OCI-LY1 (cell line): ENCODE results near the gene FNDC3A.

Experiments used
- H2AFZ ChIP-seq: fragments of 200-600 bp; sonication (generic), shearing (Covaris generic); 2 replicates; pipeline ENCODE4 v1.6.0; 2014; ENCODE audit warnings: antibody characterized with exemption, mild to moderate bottlenecking, low read length
- H3F3A ChIP-seq: fragments of 200-600 bp; sonication (generic), shearing (Covaris generic); 2 replicates; pipeline ENCODE4 v1.6.0; 2014; ENCODE audit warnings: mild to moderate bottlenecking, antibody characterized with exemption, low read length, moderate library complexity; ENCODE audit not compliant: insufficient read depth
- H3K27ac ChIP-seq: fragments of 200-600 bp; sonication (generic); 2 replicates; pipeline ENCODE4 v1.5.1; 2014; ENCODE audit warnings: low read length, mixed run types, mild to moderate bottlenecking, low read depth; ENCODE audit not compliant: poor library complexity, severe bottlenecking
- H3K27me3 ChIP-seq: fragments of 200-600 bp; sonication (generic); 2 replicates; pipeline ENCODE4 v1.6.0; 2014; ENCODE audit warnings: antibody characterized with exemption, mild to moderate bottlenecking, low read length, moderate library complexity; ENCODE audit not compliant: insufficient read depth
- H3K36me3 ChIP-seq: fragments of 200-600 bp; sonication (generic); 2 replicates; pipeline ENCODE4 v1.6.1; 2014; ENCODE audit warnings: mild to moderate bottlenecking, antibody characterized with exemption, low read length, moderate library complexity, mixed read lengths; ENCODE audit not compliant: insufficient read depth
- H3K4me1 ChIP-seq: fragments of 200-600 bp; sonication (generic); 2 replicates; pipeline ENCODE4 v1.5.1; 2014; ENCODE audit warnings: mild to moderate bottlenecking, low read length, moderate library complexity; ENCODE audit not compliant: insufficient read depth, severe bottlenecking
- H3K4me2 ChIP-seq: fragments of 200-600 bp; sonication (generic), shearing (Covaris generic); 2 replicates; pipeline ENCODE4 v1.6.1; 2014; ENCODE audit warnings: low read length
- H3K4me3 ChIP-seq: fragments of 200-600 bp; sonication (generic); 2 replicates; pipeline ENCODE4 v1.5.1; 2014; ENCODE audit warnings: low read length, low read depth, mild to moderate bottlenecking, mixed read lengths; ENCODE audit not compliant: poor library complexity, severe bottlenecking
- H3K79me2 ChIP-seq: fragments of 200-600 bp; shearing (Covaris generic); 2 replicates; pipeline ENCODE4 v1.6.1; 2016; ENCODE audit warnings: mixed run types, low read length, mixed read lengths; ENCODE audit not compliant: insufficient read depth
- H3K9ac ChIP-seq: fragments of 200-600 bp; sonication (generic), shearing (Covaris generic); 2 replicates; pipeline ENCODE4 v1.6.1; 2014; ENCODE audit warnings: mild to moderate bottlenecking, low read length, mixed read lengths
- H3K9me2 ChIP-seq: fragments of 200-600 bp; sonication (generic), shearing (Covaris generic); 2 replicates; pipeline ENCODE4 v1.6.1; 2014; ENCODE audit warnings: low read depth, mild to moderate bottlenecking, low read length, mixed read lengths
- H3K9me3 ChIP-seq: fragments of 200-600 bp; shearing (Covaris generic); 2 replicates; pipeline ENCODE4 v1.6.1; 2014; ENCODE audit warnings: low read length, mixed read lengths
- H4K20me1 ChIP-seq: fragments of 200-600 bp; sonication (generic), shearing (Covaris generic); 2 replicates; pipeline ENCODE4 v1.6.0; 2016; ENCODE audit warnings: mild to moderate bottlenecking, low read length; ENCODE audit not compliant: insufficient read depth
- CTCF ChIP-seq: fragments of 200-600 bp; sonication (generic), shearing (Covaris generic); IDR thresholded peaks from 2 replicates; pipeline ENCODE4 v1.5.1; 2017; ENCODE audit warnings: mild to moderate bottlenecking, antibody characterized with exemption, low read length, moderate library complexity, mixed read lengths
- EZH2 ChIP-seq: fragments of 200-600 bp; sonication (generic), shearing (Covaris generic); IDR thresholded peaks from 2 replicates; pipeline ENCODE4 v1.8.0; 2017; ENCODE audit warnings: borderline replicate concordance, mixed run types, mild to moderate bottlenecking, antibody characterized with exemption, low read length, moderate library complexity, mixed read lengths

FNDC3A gene

GRCh38 chr13:48975101-48975855, 434 bp upstream of the FNDC3A start:
- peak overlapping the region; percentile 73 for H3K9ac ChIP-seq

GRCh38 chr13:48976576-48977285, 1.0 kb downstream of the FNDC3A start:
- TF ChIP-seq CTCF (no peak), EZH2 (no peak)
- no peaks in the 10 kb centered on the region; the same call in 1 of the 2 replicates for H3K27me3 ChIP-seq
- peaks cover 33% of the 10 kb centered on the region for H3K4me1 ChIP-seq
- H3K27ac ChIP-seq, result no peak overlapping the region
- no peaks in the 10 kb centered on the region; the same call in 1 of the 2 replicates for H3K36me3 ChIP-seq
- no peaks in the 10 kb centered on the region for H3K79me2 ChIP-seq
- H3K9me3 ChIP-seq, result peaks cover 15% of the 10 kb centered on the region
- H3K9ac ChIP-seq, result peak overlapping the region; percentile 56
- no peak overlapping the region for H2AFZ ChIP-seq
- H3K4me3 ChIP-seq, result peak overlapping the region; percentile 73
- peak overlapping the region; percentile 92 for H3K4me2 ChIP-seq
- H4K20me1 ChIP-seq, result no peaks in the 10 kb centered on the region
- H3K9me2 ChIP-seq, result no peaks in the 10 kb centered on the region
- 0 out of 2 replicates have a peak, but pooled peaks cover 2% of the 10 kb centered on the region for H3F3A ChIP-seq

More at GRCh38 chr13:48975101-48975855, 434 bp upstream of the FNDC3A start:
- H3K9me2 ChIP-seq, result no peaks in the 10 kb centered on the region
- peaks cover 29% of the 10 kb centered on the region for H3K4me1 ChIP-seq
- H3K36me3 ChIP-seq, result no peaks in the 10 kb centered on the region; the same call in 1 of the 2 replicates
- H4K20me1 ChIP-seq, result no peaks in the 10 kb centered on the region
- H3K27me3 ChIP-seq, result no peaks in the 10 kb centered on the region; the same call in 1 of the 2 replicates
- peak overlapping the region; percentile 80 for H3K4me2 ChIP-seq
- peak overlapping the region; percentile 22 for H3K27ac ChIP-seq
- H3K9me3 ChIP-seq, result peaks cover 15% of the 10 kb centered on the region
- H2AFZ ChIP-seq, result peak overlapping the region; percentile 48
- TF ChIP-seq CTCF (no peak; the same call in 1 of the 2 replicates), EZH2 (no peak)
- H3K4me3 ChIP-seq, result peak overlapping the region; percentile 73
- no peaks in the 10 kb centered on the region for H3K79me2 ChIP-seq
- 0 out of 2 replicates have a peak, but pooled peaks cover 2% of the 10 kb centered on the region for H3F3A ChIP-seq

- Histone ChIP-seq H3K79me2 (no peaks in the 10 kb centered on the region), H4K20me1 (no peaks in the 10 kb centered on the region), H3K4me1 (peaks cover 33% of the 10 kb centered on the region), H3K36me3 (no peaks in the 10 kb centered on the region; the same call in 1 of the 2 replicates), H3K9me2 (no peaks in the 10 kb centered on the region), H3K9me3 (peaks cover 15% of the 10 kb centered on the region), H3K27me3 (no peaks in the 10 kb centered on the region; the same call in 1 of the 2 replicates), H3K4me2 (peak overlapping the region; percentile 92), H3K9ac (no peak overlapping the region; the same call in 1 of the 2 replicates), H3K27ac (no peak overlapping the region), H3F3A (0 out of 2 replicates have a peak, but pooled peaks cover 2% of the 10 kb centered on the region), H2AFZ (no peak overlapping the region), H3K4me3 (peak overlapping the region; percentile 73)
- no peak for TF ChIP-seq CTCF
- no peak for TF ChIP-seq EZH2
Measured at GRCh38 chr13:48977286-48977625, 1.5 kb downstream of the FNDC3A start.
